Fibroblast of mammary gland (primary cell): ENCODE data around the gene NQO2.
A peak's percentile ranks its signal among the peaks of the same experiment; 100 is the strongest.

Experiments
- DNase-seq: peaks from one replicate; pipeline ENCODE4 v3.0.0-alpha.2; 2010; ENCODE audit warnings: low read depth
- H3K4me3 ChIP-seq: 2 replicates; pipeline ENCODE4 v1.5.1; 2011; ENCODE audit warnings: low read depth, mild to moderate bottlenecking, low read length, moderate library complexity; ENCODE audit not compliant: control insufficient read depth
- CTCF ChIP-seq: conservative IDR thresholded peaks from 2 replicates; pipeline ENCODE4 v1.5.1; 2011; ENCODE audit warnings: low read depth, low read length, inconsistent platforms; ENCODE audit not compliant: control insufficient read depth, insufficient read depth

The NQO2 gene

GRCh38 chr6:2957696-2958330 lies 41.9 kb upstream of the NQO2 start:
- TF ChIP-seq CTCF, result no peak
- DNase-seq, result no peak
- no peak overlapping the region for H3K4me3 ChIP-seq

- no peak for TF ChIP-seq CTCF
- DNase-seq, result no peak
- H3K4me3 ChIP-seq, result no peak overlapping the region
Measured at GRCh38 chr6:2958331-2958711, 41.4 kb upstream of the NQO2 start.

- H3K4me3 ChIP-seq, result no peak overlapping the region
Measured at GRCh38 chr6:2958776-2959175, 40.9 kb upstream of the NQO2 start.

GRCh38 chr6:2959909-2960719 lies 39.6 kb upstream of the NQO2 start:
- H3K4me3 ChIP-seq, result no peak overlapping the region
- TF ChIP-seq CTCF, result no peak
- peak; percentile 81 for DNase-seq

More at GRCh38 chr6:2958776-2959175, 40.9 kb upstream of the NQO2 start:
- no peak for TF ChIP-seq CTCF
- DNase-seq, result no peak

GRCh38 chr6:2960935-2961334 lies 38.8 kb upstream of the NQO2 start:
- DNase-seq, result no peak
- no peak overlapping the region for H3K4me3 ChIP-seq
- TF ChIP-seq CTCF, result no peak

GRCh38 chr6:2961506-2961905 lies 38.2 kb upstream of the NQO2 start:
- H3K4me3 ChIP-seq, result no peak overlapping the region
- DNase-seq, result no peak
- no peak for TF ChIP-seq CTCF
